GM19238 (cell line): ENCODE results near the gene CLEC1B.
A peak's percentile ranks its signal among the peaks of the same experiment; 100 is the strongest.
"Not testable (repeated sequence)": the region's sequence is repeated elsewhere in the genome, so short reads cannot be mapped to it uniquely, and the experiment has no call there.

Source experiments
- DNase-seq: peaks from one replicate; pipeline ENCODE4 v3.0.0; 2011; ENCODE audit warnings: low spot score; ENCODE audit not compliant: insufficient read length

CLEC1B gene

DNA sequence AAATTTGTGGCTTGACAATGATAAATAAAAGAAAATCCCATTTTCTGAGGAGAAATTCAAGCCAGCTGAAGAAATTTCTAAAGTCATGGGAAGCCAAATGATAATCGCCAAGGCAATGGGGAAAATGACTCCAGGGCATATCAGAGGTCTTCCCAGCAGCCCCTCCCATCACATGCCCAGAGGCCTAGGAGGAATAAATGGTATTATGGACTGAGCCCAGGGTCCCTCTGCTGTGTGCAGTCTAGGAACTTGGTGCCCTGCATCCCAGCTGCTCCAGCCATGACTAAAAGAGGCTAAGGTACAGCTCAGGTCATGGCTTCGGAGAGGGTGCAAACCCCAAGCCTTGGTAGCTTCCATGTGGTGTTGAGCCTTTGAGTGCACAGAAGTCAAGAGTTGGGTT lies 23.3 kb downstream of the CLEC1B start:
- no peak for DNase-seq

DNA sequence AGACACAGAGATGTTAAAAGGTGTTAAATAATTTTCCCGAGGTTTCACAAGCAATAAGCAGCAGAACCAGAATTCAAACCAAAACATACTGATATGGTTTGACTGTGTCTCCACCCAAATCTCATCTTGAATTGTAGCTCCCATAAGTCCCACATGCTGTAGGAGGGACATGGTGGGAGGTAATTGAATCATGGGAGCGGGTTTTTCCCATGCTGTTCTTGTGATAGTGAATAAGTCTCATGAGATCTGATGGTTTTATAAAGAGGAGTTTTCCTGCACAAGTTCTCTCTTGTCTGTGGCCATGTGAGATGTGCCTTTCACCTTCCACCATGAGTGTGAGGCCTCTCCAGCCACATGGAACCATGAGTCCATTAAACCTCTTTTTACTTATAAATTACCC lies 24.2 kb downstream of the CLEC1B start:
- DNase-seq, result not testable (repeated sequence)

DNA sequence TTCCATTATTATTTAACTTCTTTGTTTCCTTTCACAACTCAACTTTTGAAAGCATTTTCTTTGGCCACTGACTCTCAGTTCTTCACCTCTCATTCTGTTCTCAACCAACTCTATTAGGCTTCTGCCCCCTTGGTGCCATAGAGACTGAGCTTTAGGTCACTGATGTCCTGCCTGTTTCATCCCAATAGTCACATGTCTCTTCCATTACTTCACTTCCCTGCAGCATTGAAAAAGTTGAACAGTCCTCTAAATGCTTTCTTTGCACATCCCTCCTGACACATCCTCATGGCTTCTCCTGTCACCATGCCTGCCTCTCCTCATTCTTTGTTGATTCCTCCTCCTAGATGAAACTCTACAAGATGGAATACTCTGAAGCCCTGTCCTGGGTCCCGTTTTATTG lies 25.0 kb downstream of the CLEC1B start:
- no peak for DNase-seq

DNA sequence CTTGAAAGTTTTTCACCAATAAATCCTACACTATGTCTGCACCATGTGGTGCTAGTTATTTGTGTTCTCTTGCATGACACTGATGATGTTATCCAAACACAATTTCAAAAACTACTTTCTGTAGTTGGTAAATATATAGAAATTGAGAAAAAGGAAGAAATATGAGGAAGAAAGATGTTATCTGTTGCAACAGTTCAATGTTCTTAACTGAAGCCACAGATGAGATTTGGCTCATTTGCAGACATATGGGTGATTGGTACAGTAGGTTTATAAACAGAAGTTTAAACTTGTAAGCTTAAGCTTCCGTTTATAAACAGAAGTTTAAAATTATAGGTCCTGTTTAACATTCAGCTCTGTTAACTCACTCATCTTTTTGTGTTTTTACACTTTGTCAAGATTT lies 27.7 kb downstream of the CLEC1B start, which contains the start of gene CLEC12A:
Gene CLEC12A (plus strand): TSS at position 229 of the 400 bp plus-strand sequence. CDS start 188 bp downstream, outside the sequence.
- DNase-seq, result no peak

- no peak for DNase-seq
Measured at GRCh38 chr12:9969673-9970072, 29.2 kb downstream of the CLEC1B start.

DNA sequence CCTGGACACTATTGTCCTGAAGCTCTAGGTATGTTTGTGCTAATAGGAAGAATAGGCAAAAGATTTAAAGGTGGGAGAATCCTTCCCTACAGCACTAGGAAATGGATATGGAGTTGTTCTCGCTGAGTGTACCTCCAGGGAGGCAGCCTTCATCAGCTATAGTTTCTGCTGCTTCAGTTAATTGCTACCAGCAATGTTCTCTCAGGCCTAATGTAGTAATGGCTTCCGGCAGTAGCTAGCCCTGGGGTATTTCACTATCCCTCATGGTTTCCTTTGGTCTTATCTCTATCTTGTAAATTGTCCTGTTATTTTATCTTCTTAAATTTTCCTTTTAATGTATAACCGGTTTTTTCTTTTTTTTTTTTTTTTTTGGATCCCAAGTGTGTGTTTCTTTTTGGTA lies 37.0 kb downstream of the CLEC1B start:
- no peak for DNase-seq

DNA sequence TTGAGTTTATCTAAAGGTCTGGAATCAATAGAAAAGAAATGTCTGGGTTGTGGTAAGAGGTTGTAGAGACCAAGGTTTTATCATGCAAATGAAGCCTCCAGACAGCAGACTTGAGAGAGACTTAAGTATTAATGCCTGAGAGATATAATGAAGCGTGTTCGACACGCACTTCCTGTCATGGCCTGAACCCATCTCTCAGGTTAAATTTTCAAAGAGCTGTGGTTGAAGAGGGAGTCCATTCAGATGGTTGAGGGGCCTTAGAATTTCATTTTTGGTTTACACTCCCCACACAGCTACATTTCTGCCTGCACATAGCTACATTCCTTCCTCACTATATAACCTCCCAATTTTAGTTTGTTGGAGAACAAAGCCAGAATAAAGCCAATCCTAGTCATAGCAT lies 37.8 kb downstream of the CLEC1B start:
- no peak for DNase-seq

GRCh38 chr12:9960590-9960989 lies 38.3 kb downstream of the CLEC1B start:
- DNase-seq, result no peak

DNA sequence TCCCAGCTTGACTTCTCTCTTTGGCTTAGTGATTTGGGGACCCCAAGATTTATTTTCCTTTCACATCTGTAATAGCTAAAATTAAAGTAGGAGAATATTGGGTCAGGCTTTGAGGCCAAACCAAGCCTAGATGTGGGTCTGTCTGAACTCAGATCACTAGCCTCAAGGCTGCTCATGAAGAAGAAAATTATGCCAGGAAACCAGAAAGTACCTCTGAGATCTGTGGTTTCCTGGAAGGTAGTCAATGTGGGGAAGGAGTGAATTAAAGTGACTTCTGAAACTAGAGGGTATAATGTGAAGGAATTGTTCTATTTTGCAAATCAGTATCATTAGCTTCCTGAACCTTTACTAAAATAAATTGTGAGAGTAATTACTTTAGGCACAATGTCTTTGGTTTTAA lies 41.1 kb downstream of the CLEC1B start:
- no peak for DNase-seq

GRCh38 chr12:9952954-9953729 lies 45.8 kb downstream of the CLEC1B start:
- DNase-seq, result not testable (repeated sequence)

- no peak for DNase-seq
Measured at GRCh38 chr12:9951026-9951675, 47.8 kb downstream of the CLEC1B start.

DNA sequence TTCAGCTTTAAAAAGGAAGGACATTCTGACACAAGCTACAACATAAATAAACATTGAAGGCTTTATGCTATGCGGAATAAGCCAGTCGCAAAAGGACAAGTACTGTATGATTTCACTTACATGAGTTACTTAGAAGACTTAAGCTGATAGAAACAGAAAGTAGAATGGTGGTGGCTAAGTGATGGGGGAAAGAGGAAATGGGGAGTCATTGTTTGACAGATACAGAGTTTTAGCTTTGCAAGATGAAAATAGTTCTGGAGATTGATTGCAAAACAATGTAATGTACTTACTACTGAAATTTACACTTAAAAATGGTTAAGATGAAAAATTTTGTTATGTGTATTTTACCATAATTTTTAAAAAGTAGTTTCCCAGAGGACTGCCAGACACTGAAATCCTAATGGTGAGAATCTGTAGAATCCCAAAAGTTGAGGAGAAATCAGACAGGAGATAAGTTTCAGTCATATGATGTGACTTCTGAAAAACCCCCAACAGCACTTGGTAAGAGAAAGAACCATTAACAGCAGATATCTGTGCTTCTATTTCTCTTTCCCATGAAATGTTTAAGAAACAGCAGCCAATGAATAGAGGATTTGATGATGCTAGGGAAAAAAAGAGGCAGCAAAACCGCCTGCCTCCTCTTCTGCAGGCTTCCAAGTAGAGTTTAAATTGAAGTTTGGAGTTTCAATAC lies 50.2 kb downstream of the CLEC1B start:
- peak; percentile 20 for DNase-seq

- no peak for DNase-seq
Measured at GRCh38 chr12:9947674-9948073, 51.2 kb downstream of the CLEC1B start.

- DNase-seq, result no peak
Measured at GRCh38 chr12:9944391-9944790, 54.5 kb downstream of the CLEC1B start.

DNA sequence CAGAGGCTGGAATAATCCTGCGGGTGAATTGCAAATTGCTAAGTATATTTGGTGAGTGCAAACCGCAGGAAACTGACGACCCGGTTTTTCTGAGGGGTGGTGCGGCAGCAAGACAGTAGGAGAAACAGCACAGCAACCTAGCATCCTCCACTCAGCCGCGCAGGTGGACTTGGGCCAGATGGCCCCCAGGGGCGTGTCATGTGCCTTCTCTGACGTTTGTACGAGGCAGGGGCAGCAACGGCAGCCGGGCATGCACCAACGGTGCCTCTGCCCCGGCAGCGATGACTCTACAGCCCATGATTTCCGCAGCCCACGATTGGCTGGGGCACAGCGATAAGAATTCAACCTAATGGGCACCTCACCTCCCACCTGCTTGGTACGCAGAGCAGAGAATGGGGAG lies 55.7 kb downstream of the CLEC1B start:
- DNase-seq, result no peak
